Transverse colon (tissue), 3 donors: ENCODE results near the gene CACNA2D1.

Source experiments
- CTCF ChIP-seq, 5 experiments: fragments of 200-600 bp in 3 of 5; fragments of 450-650 bp in 2 of 5; sonication (generic) in 3 of 5; IDR thresholded peaks; 1 replicate in 2 of 5; 2 replicates in 3 of 5; pipeline ENCODE4 v1.5.1; 2016 to 2017; ENCODE audit warnings: antibody characterized with exemption in 5 of 5, inconsistent platforms in 3 of 5, mild to moderate bottlenecking in 2 of 5, moderate library complexity in 1 of 5
- EP300 ChIP-seq: sonication (generic); formaldehyde crosslinking; IDR thresholded peaks from one replicate; pipeline ENCODE4 v1.6.1; 2017; ENCODE audit warnings: antibody characterized with exemption, low read depth
- POLR2A ChIP-seq: fragments of 450-650 bp; IDR thresholded peaks from one replicate; pipeline ENCODE4 v1.6.1; 2016; ENCODE audit warnings: antibody characterized with exemption, mild to moderate bottlenecking, moderate library complexity

DNA sequence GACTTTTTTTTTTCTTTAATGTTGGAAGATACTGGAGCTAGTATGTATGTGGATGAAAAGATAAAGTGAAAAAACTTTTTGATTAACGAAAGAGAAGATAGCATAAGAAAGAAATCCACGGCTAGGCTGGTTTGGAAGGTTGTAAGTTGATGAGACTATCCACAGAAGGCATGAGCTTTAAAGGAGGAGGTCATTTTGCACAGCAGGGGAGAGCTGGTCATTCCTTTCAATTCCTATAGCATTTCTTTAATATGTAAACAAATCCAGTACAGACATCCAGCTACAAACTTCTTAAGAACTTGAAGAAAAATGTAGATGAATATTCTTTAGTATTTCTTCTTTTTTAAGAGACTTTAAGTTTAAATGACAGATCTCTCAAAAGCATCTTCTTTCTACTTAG, 281.3 kb downstream of the CACNA2D1 start:
- TF ChIP-seq CTCF (IDR thresholded peaks at IDR 0.05) = no peak
- no peak for TF ChIP-seq POLR2A
- TF ChIP-seq EP300 = no peak
